ENCODE results near the gene GPC1.

The GPC1 gene

DNA sequence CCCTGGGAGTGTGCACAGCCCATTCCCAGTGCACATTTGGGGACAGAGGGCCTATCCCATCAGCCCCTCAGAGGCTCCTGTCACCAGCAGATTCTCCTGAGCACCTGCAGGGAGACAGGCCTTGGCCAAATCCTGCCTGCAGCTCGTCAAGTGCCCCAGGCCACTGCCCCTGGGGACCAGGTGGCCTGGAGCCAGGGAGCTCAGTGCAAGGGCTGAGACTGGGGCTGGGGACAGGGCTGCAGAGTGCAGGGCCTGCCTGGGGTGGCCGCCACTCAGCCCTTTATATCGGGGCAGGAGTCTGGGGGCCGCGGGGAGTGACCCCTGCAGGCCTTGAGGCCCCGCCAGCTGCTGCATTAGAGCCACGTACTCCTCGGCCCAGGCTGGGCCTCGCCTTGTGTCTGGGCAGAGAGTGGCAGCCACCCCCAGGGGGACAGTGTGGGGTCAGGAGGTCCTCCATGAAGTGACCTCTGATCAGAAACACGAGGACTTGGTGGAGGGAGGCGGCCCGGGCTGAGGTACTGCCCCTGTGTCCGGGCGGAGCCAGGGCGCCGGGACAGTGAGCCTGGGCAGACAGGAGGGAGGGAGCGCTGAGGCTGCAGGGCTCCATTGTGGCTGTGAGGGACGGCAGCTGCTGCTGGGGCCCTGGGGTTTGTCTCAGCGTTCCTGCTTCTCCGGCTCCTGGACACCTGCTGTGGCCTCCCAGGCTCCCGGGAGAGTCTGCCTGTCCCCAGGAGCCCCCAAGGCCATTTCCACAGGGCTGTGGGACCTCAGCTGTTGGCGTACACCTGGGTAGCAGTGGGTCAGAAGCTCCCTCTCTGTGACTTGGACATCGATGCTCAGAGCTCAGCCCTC lies 24.2 kb downstream of the GPC1 start:
- no peak for DNase-seq

DNA sequence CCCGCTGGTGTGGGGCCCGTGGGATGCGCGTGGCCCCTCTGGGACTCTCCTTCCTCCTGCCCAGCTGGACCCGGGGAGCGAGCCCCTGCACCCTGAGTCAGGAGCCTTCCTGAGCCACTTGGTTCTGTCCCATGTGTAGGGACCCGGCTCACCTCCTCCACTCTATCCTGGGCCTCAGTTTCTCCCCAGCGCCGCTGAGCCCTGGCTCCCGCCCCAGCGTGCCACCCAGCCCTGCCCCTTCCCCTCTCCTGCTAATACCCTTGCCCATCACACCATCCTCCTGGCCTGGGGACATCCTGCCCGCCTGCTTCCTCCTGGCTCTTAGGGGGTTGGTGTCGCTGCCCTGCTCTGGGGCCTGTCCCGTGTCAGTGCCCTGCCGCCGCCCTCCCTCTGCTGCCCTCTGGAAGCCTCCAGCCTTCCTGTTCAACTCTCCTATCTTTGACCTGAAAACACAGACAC lies 24.8 kb downstream of the GPC1 start:
- DNase-seq: no peak

DNA sequence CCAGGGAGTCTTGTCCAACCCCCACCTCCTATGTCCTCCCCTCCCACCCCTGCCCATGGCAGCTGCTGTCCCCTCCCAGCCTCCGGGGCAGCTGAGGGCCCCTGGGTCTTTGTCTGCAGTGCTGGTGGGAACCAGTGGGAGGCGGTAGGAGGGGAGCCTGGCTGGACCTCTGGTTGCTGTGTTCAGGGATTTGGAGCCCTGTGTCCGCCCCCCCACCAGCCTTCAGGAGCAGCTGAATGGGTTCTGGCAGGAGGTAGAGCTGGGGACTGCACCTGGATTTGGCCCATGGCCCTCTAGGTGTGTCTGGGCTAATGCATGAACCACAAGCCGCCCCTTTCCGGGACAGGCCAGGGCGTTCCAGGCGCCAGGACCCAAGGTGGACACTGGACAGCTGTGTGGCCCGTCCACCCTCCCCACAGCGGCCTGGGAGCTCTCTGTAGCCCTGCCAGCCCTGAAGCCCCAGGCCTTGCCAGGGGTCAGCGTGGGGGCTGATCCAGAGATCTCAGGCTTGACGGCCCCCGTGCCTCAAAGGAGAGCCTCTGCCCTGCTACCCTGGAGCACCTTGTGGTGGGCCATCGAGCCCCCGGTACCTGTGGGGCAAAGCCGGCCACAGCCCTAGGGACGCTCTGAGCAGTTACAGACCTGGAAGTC lies 25.4 kb downstream of the GPC1 start:
- no peak for DNase-seq

GRCh38 chr2:240461471-240462072 lies 26.1 kb downstream of the GPC1 start:
- no peak for DNase-seq

- DNase-seq: no peak
Observed at GRCh38 chr2:240462073-240462706, 26.7 kb downstream of the GPC1 start.

GRCh38 chr2:240462707-240463273 lies 27.3 kb downstream of the GPC1 start:
- DNase-seq: no peak

- no peak for DNase-seq
Observed at GRCh38 chr2:240463274-240463865, 27.9 kb downstream of the GPC1 start.

- DNase-seq: no peak
Observed at GRCh38 chr2:240463866-240464481, 28.5 kb downstream of the GPC1 start.

- no peak for DNase-seq
Observed at GRCh38 chr2:240464514-240465241, 29.2 kb downstream of the GPC1 start.

GRCh38 chr2:240465268-240465764 lies 29.9 kb downstream of the GPC1 start:
- DNase-seq: no peak

- no peak for DNase-seq
Observed at GRCh38 chr2:240465765-240466578, 30.5 kb downstream of the GPC1 start.

- no peak for DNase-seq
Observed at GRCh38 chr2:240466579-240467148, 31.2 kb downstream of the GPC1 start.

- no peak for DNase-seq
Observed at GRCh38 chr2:240467149-240467642, 31.7 kb downstream of the GPC1 start.

GRCh38 chr2:240467659-240468302 lies 32.3 kb downstream of the GPC1 start:
- no peak for DNase-seq

- no peak for DNase-seq
Observed at GRCh38 chr2:240468303-240469238, 33.1 kb downstream of the GPC1 start.

DNA sequence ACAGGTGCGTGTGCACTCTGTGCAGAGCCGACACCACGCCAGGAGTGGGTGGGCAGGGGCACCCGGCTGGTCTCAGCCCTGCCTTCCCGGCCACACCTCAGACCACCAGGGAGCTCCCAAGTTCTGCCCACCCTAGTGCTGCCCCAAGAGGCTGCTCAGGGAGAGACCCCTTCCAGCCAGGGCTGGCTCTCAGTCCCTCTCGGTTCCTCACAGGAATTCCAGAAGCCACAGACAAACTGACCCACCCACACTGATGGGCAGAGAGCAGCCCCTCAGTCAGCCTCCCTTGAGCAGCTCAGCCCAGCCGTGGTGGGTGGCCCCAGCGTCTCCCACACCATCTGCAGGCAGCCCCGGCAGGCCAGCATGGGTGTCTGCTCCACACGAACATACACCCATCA lies 33.8 kb downstream of the GPC1 start:
- DNase-seq: no peak

- DNase-seq: no peak
Observed at GRCh38 chr2:240469740-240470139, 34.3 kb downstream of the GPC1 start.
